Neural progenitor cell (in vitro differentiated cells): ENCODE data around the gene TRMT61A. TPM values are rescaled to one million over a fixed set of nuclear protein-coding genes. Genes with fewer than 3 reads are reported as not detected.

Experiments
- DNase-seq: peaks from one replicate; pipeline ENCODE4 v3.0.0-alpha.2; 2016; ENCODE audit warnings: low spot score
- H2AFZ ChIP-seq: fragments of 200-600 bp; sonication (generic); replicated peaks from 2 replicates; pipeline ENCODE4 v1.6.1; 2016; ENCODE audit warnings: antibody characterized with exemption
- H3F3A ChIP-seq: fragments of 200-600 bp; sonication (generic); 2 replicates; pipeline ENCODE4 v1.6.1; 2016; ENCODE audit warnings: antibody characterized with exemption, low read depth
- H3K27ac ChIP-seq: fragments of 200-600 bp; sonication (generic); 2 replicates; pipeline ENCODE4 v1.5.1; 2016; ENCODE audit warnings: mild to moderate bottlenecking
- H3K27me3 ChIP-seq: fragments of 200-600 bp; sonication (generic); 2 replicates; pipeline ENCODE4 v1.6.1; 2016; ENCODE audit warnings: mild to moderate bottlenecking, moderate library complexity
- H3K36me3 ChIP-seq: fragments of 200-600 bp; sonication (generic); 2 replicates; pipeline ENCODE4 v1.5.1; 2016
- H3K4me1 ChIP-seq: fragments of 200-600 bp; sonication (generic); 2 replicates; pipeline ENCODE4 v1.6.1; 2016; ENCODE audit warnings: mixed run types
- H3K4me2 ChIP-seq: fragments of 200-600 bp; sonication (generic); 2 replicates; pipeline ENCODE4 v1.6.1; 2016
- H3K4me3 ChIP-seq: fragments of 200-600 bp; sonication (generic); 2 replicates; pipeline ENCODE4 v1.5.1; 2016
- H3K79me2 ChIP-seq: fragments of 200-600 bp; sonication (generic); 2 replicates; pipeline ENCODE4 v1.6.1; 2016; ENCODE audit warnings: low read depth
- H3K9ac ChIP-seq: fragments of 200-600 bp; sonication (generic); 2 replicates; pipeline ENCODE4 v1.6.1; 2016
- H3K9me3 ChIP-seq: fragments of 200-600 bp; sonication (generic); 2 replicates; pipeline ENCODE4 v1.5.1; 2016; ENCODE audit warnings: low read depth
- H4K20me1 ChIP-seq: fragments of 200-600 bp; sonication (generic); 2 replicates; pipeline ENCODE4 v1.6.1; 2016; ENCODE audit warnings: low read depth
- H3K27ac Mint-ChIP-seq: 3 replicates; pipeline ENCODE4 v1.8.0; 2021; ENCODE audit warnings: mixed read lengths
- H3K27me3 Mint-ChIP-seq: 2 replicates; pipeline ENCODE4 v1.8.0; 2022; ENCODE audit warnings: low read depth, mild to moderate bottlenecking, inconsistent platforms, moderate library complexity, mixed read lengths; ENCODE audit not compliant: insufficient read depth
- H3K36me3 Mint-ChIP-seq: 3 replicates; pipeline ENCODE4 v1.8.0; 2021; ENCODE audit warnings: mixed read lengths
- H3K4me1 Mint-ChIP-seq: 3 replicates; pipeline ENCODE4 v1.8.0; 2021; ENCODE audit warnings: mixed read lengths
- H3K4me3 Mint-ChIP-seq: 3 replicates; pipeline ENCODE4 v1.8.0; 2021; ENCODE audit warnings: mild to moderate bottlenecking, moderate library complexity, mixed read lengths
- H3K9me3 Mint-ChIP-seq: 3 replicates; pipeline ENCODE4 v1.8.0; 2020; ENCODE audit warnings: mixed read lengths
- CTCF ChIP-seq: fragments of 200-600 bp; sonication (generic); IDR thresholded peaks from 2 replicates; pipeline ENCODE4 v1.5.1; 2017; ENCODE audit warnings: antibody characterized with exemption, mild to moderate bottlenecking
- EZH2 ChIP-seq: fragments of 200-600 bp; sonication (generic); IDR thresholded peaks from 2 replicates; pipeline ENCODE4 v1.6.1; 2017; ENCODE audit warnings: antibody characterized with exemption, mild to moderate bottlenecking, moderate library complexity
- EZH2phosphoT487 ChIP-seq: fragments of 200-600 bp; sonication (generic); IDR thresholded peaks from 2 replicates; pipeline ENCODE4 v1.6.1; 2017; ENCODE audit warnings: antibody characterized with exemption
- total RNA-seq: library from RNA; depleted of rRNA; stranded (reverse); fragments of >200 nt; gene quantifications from 2 replicates; pipeline ENCODE4 v1.2.3, GENCODE V29; 2015; ENCODE audit warnings: low replicate concordance

TRMT61A gene
- total RNA-seq, 1 donor from 2014 or later: 1.2 TPM

GRCh38 chr14:103569408-103569807, 40.4 kb downstream of the TRMT61A start:
- no peak overlapping the region for H3K9ac ChIP-seq
- H3K36me3 ChIP-seq: no peaks in the 10 kb centered on the region
- DNase-seq: no peak
- no peak overlapping the region for H3K4me2 ChIP-seq
- peak overlapping the region; percentile 21 for H3K27ac Mint-ChIP-seq
- H3K36me3 Mint-ChIP-seq: peaks cover 10% of the 10 kb centered on the region
- no peak overlapping the region for H3K4me3 ChIP-seq
- peaks cover 18% of the 10 kb centered on the region for H3K4me1 Mint-ChIP-seq
- H3K27ac ChIP-seq: no peak overlapping the region
- no peaks in the 10 kb centered on the region for H3K27me3 ChIP-seq
- no peaks in the 10 kb centered on the region for H3K9me3 Mint-ChIP-seq
- no peaks in the 10 kb centered on the region for H3K9me3 ChIP-seq
- H3K27me3 Mint-ChIP-seq: peaks cover 3% of the 10 kb centered on the region
- no peaks in the 10 kb centered on the region for H3K4me1 ChIP-seq
- TF ChIP-seq CTCF (no peak), EZH2 (no peak), EZH2phosphoT487 (no peak)
- peaks cover 77% of the 10 kb centered on the region for H3K79me2 ChIP-seq
- peaks cover 19% of the 10 kb centered on the region for H4K20me1 ChIP-seq
- no peak overlapping the region for H3K4me3 Mint-ChIP-seq
- peaks cover 3% of the 10 kb centered on the region for H3F3A ChIP-seq
- no peak overlapping the region for H2AFZ ChIP-seq

- no peak for DNase-seq
- H3K4me3 ChIP-seq: no peak overlapping the region
- peaks cover 20% of the 10 kb centered on the region for H3F3A ChIP-seq
- peaks cover 6% of the 10 kb centered on the region for H3K4me1 ChIP-seq
- Mint-ChIP-seq H3K9me3 (no peaks in the 10 kb centered on the region), H3K4me3 (peak overlapping the region; percentile 32), H3K27me3 (peaks cover 7% of the 10 kb centered on the region), H3K4me1 (peaks cover 27% of the 10 kb centered on the region), H3K27ac (no peak overlapping the region), H3K36me3 (peaks cover 21% of the 10 kb centered on the region)
- TF ChIP-seq EZH2 (no peak), CTCF (no peak), EZH2phosphoT487 (no peak)
- no peak overlapping the region for H3K9ac ChIP-seq
- no peak overlapping the region for H3K27ac ChIP-seq
- H2AFZ ChIP-seq: no peak overlapping the region
- no peaks in the 10 kb centered on the region for H3K27me3 ChIP-seq
- no peak overlapping the region for H3K4me2 ChIP-seq
- H3K9me3 ChIP-seq: no peaks in the 10 kb centered on the region
- no peaks in the 10 kb centered on the region for H3K36me3 ChIP-seq
- H4K20me1 ChIP-seq: peaks cover 49% of the 10 kb centered on the region
- H3K79me2 ChIP-seq: peaks cover 52% of the 10 kb centered on the region
Measured at GRCh38 chr14:103574104-103574503, 45.1 kb downstream of the TRMT61A start.

GRCh38 chr14:103574707-103575285, 45.8 kb downstream of the TRMT61A start:
- H3K36me3 Mint-ChIP-seq: peaks cover 21% of the 10 kb centered on the region
- H4K20me1 ChIP-seq: peaks cover 49% of the 10 kb centered on the region
- H3K36me3 ChIP-seq: no peaks in the 10 kb centered on the region

More at GRCh38 chr14:103574707-103575285, 45.8 kb downstream of the TRMT61A start:
- no peak for TF ChIP-seq CTCF
- no peak for TF ChIP-seq EZH2phosphoT487
- no peak for TF ChIP-seq EZH2
- Histone ChIP-seq H3K79me2 (peaks cover 45% of the 10 kb centered on the region), H3K27me3 (no peaks in the 10 kb centered on the region), H3K4me3 (no peak overlapping the region), H3F3A (peaks cover 20% of the 10 kb centered on the region), H3K9ac (no peak overlapping the region), H3K9me3 (no peaks in the 10 kb centered on the region), H3K27ac (no peak overlapping the region), H3K4me2 (no peak overlapping the region), H3K4me1 (peaks cover 6% of the 10 kb centered on the region), H2AFZ (no peak overlapping the region)
- peaks cover 23% of the 10 kb centered on the region for H3K4me1 Mint-ChIP-seq
- peak overlapping the region; percentile 74 for H3K27ac Mint-ChIP-seq
- H3K9me3 Mint-ChIP-seq: no peaks in the 10 kb centered on the region
- H3K4me3 Mint-ChIP-seq: no peak overlapping the region
- peaks cover 7% of the 10 kb centered on the region for H3K27me3 Mint-ChIP-seq
- DNase-seq: no peak
